Keratinocyte (primary cell): ENCODE results near the gene MEIS2. TPM values are rescaled to one million over a fixed set of nuclear protein-coding genes. Genes with fewer than 3 reads are reported as not detected.

ENCODE experiments used
- DNase-seq: peaks from one replicate; pipeline ENCODE4 v3.0.0-alpha.2; 2011; ENCODE audit warnings: low read depth, missing footprints, low spot score
- FAIRE-seq: peaks from 2 replicates; lab custom pipeline; 2011; peaks lifted over from hg19 to GRCh38; lab: Jason Lieb, UNC
- H2AFZ ChIP-seq: 2 replicates; pipeline ENCODE4 v1.6.0; 2012; ENCODE audit warnings: low read length, control low read depth, inconsistent platforms; ENCODE audit not compliant: control insufficient read depth
- H3K27ac ChIP-seq: 2 replicates; pipeline ENCODE4 v1.5.1; 2011; ENCODE audit warnings: low read length; ENCODE audit not compliant: control insufficient read depth, insufficient read depth
- H3K27me3 ChIP-seq: 3 replicates; pipeline ENCODE4 v1.6.0; 2011; ENCODE audit warnings: low read length; ENCODE audit not compliant: control insufficient read depth, insufficient read depth; ENCODE audit errors: extremely low read depth
- H3K36me3 ChIP-seq, 2 experiments: 2 replicates in 1 of 2; 3 replicates in 1 of 2; pipeline ENCODE4 v1.5.1; 2011; ENCODE audit warnings: low read length in 2 of 2, mild to moderate bottlenecking in 1 of 2; ENCODE audit not compliant: control insufficient read depth in 2 of 2, insufficient read depth in 2 of 2; ENCODE audit errors: extremely low read depth in 1 of 2
- H3K4me1 ChIP-seq: 3 replicates; pipeline ENCODE4 v1.5.1; 2011; ENCODE audit warnings: low read length; ENCODE audit not compliant: control insufficient read depth, insufficient read depth; ENCODE audit errors: extremely low read depth
- H3K4me2 ChIP-seq: 3 replicates; pipeline ENCODE4 v1.6.0; 2011; ENCODE audit warnings: low read depth, low read length; ENCODE audit not compliant: control insufficient read depth, insufficient read depth; ENCODE audit errors: extremely low read depth
- H3K4me3 ChIP-seq, 3 experiments: fragments of 200-600 bp in 1 of 3; sonication (generic) in 1 of 3; 2 replicates in 2 of 3; 3 replicates in 1 of 3; pipeline ENCODE4 v1.5.1; 2011 to 2016; ENCODE audit warnings: low read length in 3 of 3, mild to moderate bottlenecking in 3 of 3, control low read depth in 2 of 3, inconsistent platforms in 1 of 3, low read depth in 1 of 3, mixed read lengths in 1 of 3, mixed run types in 1 of 3, moderate library complexity in 1 of 3; ENCODE audit not compliant: control insufficient read depth in 2 of 3, insufficient read depth in 2 of 3; ENCODE audit errors: extremely low read depth in 1 of 3
- H3K79me2 ChIP-seq: 2 replicates; pipeline ENCODE4 v1.6.0; 2012; ENCODE audit warnings: low read length; ENCODE audit not compliant: control insufficient read depth, insufficient read depth
- H3K9ac ChIP-seq: 3 replicates; pipeline ENCODE4 v1.6.0; 2011; ENCODE audit warnings: low read length; ENCODE audit not compliant: control insufficient read depth, insufficient read depth; ENCODE audit errors: extremely low read depth
- H3K9me1 ChIP-seq: 3 replicates; pipeline ENCODE4 v1.6.0; 2011; ENCODE audit warnings: low read length; ENCODE audit not compliant: control insufficient read depth, insufficient read depth; ENCODE audit errors: extremely low read depth
- H3K9me3 ChIP-seq: 2 replicates; pipeline ENCODE4 v1.5.1; 2012; ENCODE audit warnings: low read depth, low read length; ENCODE audit not compliant: control insufficient read depth
- H4K20me1 ChIP-seq: 3 replicates; pipeline ENCODE4 v1.6.0; 2011; ENCODE audit warnings: low read length; ENCODE audit not compliant: control insufficient read depth, insufficient read depth; ENCODE audit errors: extremely low read depth
- EZH2 ChIP-seq: IDR thresholded peaks from one replicate; pipeline ENCODE4 v1.6.1; 2012; ENCODE audit warnings: inconsistent platforms, mild to moderate bottlenecking, low read length, moderate library complexity
- dilution Hi-C: fragments of 300-500 bp; cut with MboI; formaldehyde crosslinking; loops from one replicate; pipeline ENCODE4 v1.7.0; 2020; ENCODE audit warnings: low sequenced_read_pairs; ENCODE audit not compliant: extremely low pct_ligation_motif_present
- polyA plus RNA-seq, 5 experiments: library from polyadenylated mRNA; depleted of rRNA in 3 of 5; stranded (reverse) in 3 of 5; stranded (forward) in 1 of 5; unstranded in 1 of 5; fragments of >200 nt; gene quantifications; 1 replicate in 1 of 5; 2 replicates in 3 of 5; 3 replicates in 1 of 5; pipeline versions ENCODE4 v1.2.1 to v1.2.3, GENCODE V29; 2011 to 2012; ENCODE audit warnings: missing spikeins in 2 of 5, low read depth in 1 of 5, low replicate concordance in 1 of 5
- TF ChIP-seq, protein P1 (sequence below), 3 experiments: IDR thresholded peaks in 1 of 3; conservative IDR thresholded peaks in 1 of 3; optimal IDR thresholded peaks in 1 of 3; 2 replicates in 2 of 3; 3 replicates in 1 of 3; pipeline versions ENCODE3 to v1.5.1; 2011; ENCODE audit warnings: low read length in 3 of 3, mild to moderate bottlenecking in 3 of 3, moderate library complexity in 2 of 3, control low read depth in 1 of 3, inconsistent platforms in 1 of 3; ENCODE audit not compliant: insufficient read depth in 2 of 3; ENCODE audit errors: extremely low read depth in 1 of 3

The MEIS2 gene
- polyA plus RNA-seq, 1 donor (not counting 4 experiments of a cell fraction or from before 2014, with no cell fraction given): 11.4 TPM

DNA sequence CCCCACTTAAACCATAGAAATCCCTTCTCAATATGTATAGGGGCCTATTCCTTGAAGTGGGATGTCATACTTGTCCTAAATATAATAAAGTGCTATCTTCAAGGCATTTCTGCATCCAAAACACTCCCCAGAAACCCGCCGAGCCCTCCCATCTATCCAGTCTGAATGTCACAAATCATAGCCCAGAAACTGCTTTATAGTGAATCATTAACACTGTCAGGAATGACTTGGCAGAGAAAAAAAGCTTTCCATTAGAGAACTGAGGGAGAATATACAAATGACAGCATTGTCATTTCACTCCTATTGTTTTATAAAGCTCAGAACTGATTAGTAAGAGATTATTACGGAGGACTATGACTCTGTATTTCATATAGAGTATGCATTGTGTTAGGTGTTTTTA, 48.4 kb upstream of the MEIS2 start:
- TF ChIP-seq EZH2: no peak
- TF ChIP-seq, protein P1, sequence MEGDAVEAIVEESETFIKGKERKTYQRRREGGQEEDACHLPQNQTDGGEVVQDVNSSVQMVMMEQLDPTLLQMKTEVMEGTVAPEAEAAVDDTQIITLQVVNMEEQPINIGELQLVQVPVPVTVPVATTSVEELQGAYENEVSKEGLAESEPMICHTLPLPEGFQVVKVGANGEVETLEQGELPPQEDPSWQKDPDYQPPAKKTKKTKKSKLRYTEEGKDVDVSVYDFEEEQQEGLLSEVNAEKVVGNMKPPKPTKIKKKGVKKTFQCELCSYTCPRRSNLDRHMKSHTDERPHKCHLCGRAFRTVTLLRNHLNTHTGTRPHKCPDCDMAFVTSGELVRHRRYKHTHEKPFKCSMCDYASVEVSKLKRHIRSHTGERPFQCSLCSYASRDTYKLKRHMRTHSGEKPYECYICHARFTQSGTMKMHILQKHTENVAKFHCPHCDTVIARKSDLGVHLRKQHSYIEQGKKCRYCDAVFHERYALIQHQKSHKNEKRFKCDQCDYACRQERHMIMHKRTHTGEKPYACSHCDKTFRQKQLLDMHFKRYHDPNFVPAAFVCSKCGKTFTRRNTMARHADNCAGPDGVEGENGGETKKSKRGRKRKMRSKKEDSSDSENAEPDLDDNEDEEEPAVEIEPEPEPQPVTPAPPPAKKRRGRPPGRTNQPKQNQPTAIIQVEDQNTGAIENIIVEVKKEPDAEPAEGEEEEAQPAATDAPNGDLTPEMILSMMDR (optimal IDR thresholded peaks at IDR 0.05 in 1 of 3, IDR thresholded peaks at IDR 0.05 in 1 of 3, conservative IDR thresholded peaks at IDR 0.05 in 1 of 3; ENCODE audit: extremely low read depth in 1 of 3, insufficient read depth in 2 of 3, low read length in 3 of 3): no peak
- no peaks in the 10 kb centered on the region for H3K9me1 ChIP-seq
- no peaks in the 10 kb centered on the region for H4K20me1 ChIP-seq
- no peak overlapping the region for H3K9ac ChIP-seq
- FAIRE-seq (no peak), DNase-seq (no peak)
- no peaks in the 10 kb centered on the region for H3K4me1 ChIP-seq
- H3K9me3 ChIP-seq: no peaks in the 10 kb centered on the region
- H3K4me3 ChIP-seq: no peak overlapping the region
- H3K36me3 ChIP-seq: no peaks in the 10 kb centered on the region
- H3K4me2 ChIP-seq: no peak overlapping the region
- H2AFZ ChIP-seq: no peak overlapping the region
- dilution Hi-C loops: no loop called here
- no peaks in the 10 kb centered on the region for H3K79me2 ChIP-seq
- H3K27me3 ChIP-seq: no peaks in the 10 kb centered on the region
- no peak overlapping the region for H3K27ac ChIP-seq

DNA sequence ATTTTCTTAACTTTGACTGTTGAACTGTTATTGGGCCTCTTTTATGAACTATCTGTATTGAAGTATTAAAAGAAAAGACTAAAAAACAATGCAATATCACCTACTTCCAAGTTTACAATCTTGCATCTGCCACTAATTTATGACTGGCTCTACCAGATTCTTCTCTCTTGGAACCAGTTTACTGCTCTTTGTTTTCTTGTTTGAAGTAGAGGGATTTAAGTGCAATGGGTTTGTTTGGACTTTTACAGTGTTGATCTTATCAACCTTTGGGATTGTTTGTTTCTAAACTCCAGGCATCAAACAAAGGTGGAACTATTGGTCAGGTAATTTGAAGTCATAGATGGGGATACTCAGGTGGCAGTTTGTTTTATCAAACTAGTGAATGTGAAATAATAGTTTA, 43.0 kb upstream of the MEIS2 start:
- no peaks in the 10 kb centered on the region for H3K9me3 ChIP-seq
- H3K27ac ChIP-seq: no peak overlapping the region
- H3K9me1 ChIP-seq: no peaks in the 10 kb centered on the region
- no peaks in the 10 kb centered on the region for H3K79me2 ChIP-seq
- dilution Hi-C loops: no loop called here
- DNase-seq (no peak), FAIRE-seq (no peak)
- H3K36me3 ChIP-seq: no peaks in the 10 kb centered on the region
- no peak overlapping the region for H2AFZ ChIP-seq
- H3K27me3 ChIP-seq: no peaks in the 10 kb centered on the region
- H3K4me1 ChIP-seq: no peaks in the 10 kb centered on the region
- TF ChIP-seq EZH2: no peak
- TF ChIP-seq, protein P1 (optimal IDR thresholded peaks at IDR 0.05 in 1 of 3, IDR thresholded peaks at IDR 0.05 in 1 of 3, conservative IDR thresholded peaks at IDR 0.05 in 1 of 3; ENCODE audit: extremely low read depth in 1 of 3, insufficient read depth in 2 of 3, low read length in 3 of 3): no peak
- H3K4me3 ChIP-seq: no peak overlapping the region
- no peaks in the 10 kb centered on the region for H4K20me1 ChIP-seq
- H3K4me2 ChIP-seq: no peak overlapping the region
- H3K9ac ChIP-seq: no peak overlapping the region
